Measurements from ENCODE around the gene NEUROG1. TPM values are rescaled to one million over a fixed set of nuclear protein-coding genes. Genes with fewer than 3 reads are reported as not detected.

NEUROG1 gene
- total RNA-seq, 2 experiments from 2014 or later: not detected

DNA sequence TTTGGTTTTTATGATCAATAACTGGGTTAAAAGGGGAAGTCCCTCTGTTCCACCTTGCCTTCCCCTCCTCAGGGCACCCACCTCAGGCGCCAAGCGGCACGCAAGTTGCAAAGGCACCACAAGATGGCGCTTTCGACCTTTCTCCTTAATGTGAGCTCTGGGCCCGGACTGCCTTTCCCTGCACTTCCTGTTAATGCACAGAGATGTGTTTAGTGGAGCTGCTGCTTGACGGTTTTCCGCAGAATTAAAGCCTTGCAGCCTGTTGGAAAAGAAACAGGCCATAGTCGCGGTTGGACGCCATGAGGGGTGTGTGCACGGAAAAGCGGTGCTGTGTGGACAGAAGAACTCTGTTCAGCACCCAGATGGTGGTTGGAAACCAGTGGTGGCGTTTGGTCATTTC is 25.1 kb upstream of the NEUROG1 start:
- Histone ChIP-seq H3K4me3 (ENCODE audit: low read length) (no peak overlapping the region), H3K9me3 (ENCODE audit: control insufficient read depth in 1 of 2, insufficient read depth in 1 of 2, low read length in 2 of 2) (no peaks in the 10 kb centered on the region), H3K27ac (ENCODE audit: low read depth in 1 of 2, low read length in 2 of 2) (no peak overlapping the region), H3K36me3 (ENCODE audit: insufficient read depth, low read length) (no peaks in the 10 kb centered on the region), H3K4me1 (ENCODE audit: insufficient read depth, low read length) (peaks cover 7% of the 10 kb centered on the region), H3K27me3 (ENCODE audit: control insufficient read depth in 1 of 2, insufficient read depth in 2 of 2, low read length in 2 of 2) (peaks cover 10 to 15% of the 10 kb centered on the region in 2 experiments)
- no peak overlapping the region for H3K4me3 Mint-ChIP-seq
- ATAC-seq (ENCODE audit: poor library complexity): peak; percentile 68
- H3K4me1 Mint-ChIP-seq (ENCODE audit: low read depth): peaks cover 6% of the 10 kb centered on the region
- POLR2A ChIA-PET: no interaction called here
- no peak overlapping the region for H3K27ac Mint-ChIP-seq
- intact Hi-C loops (cut with DNase I, micrococcal nuclease): no loop called here
- peaks cover 52% of the 10 kb centered on the region for H3K27me3 Mint-ChIP-seq
- DNase-seq: peak; percentile 12 to 76 (median 40)
- no peaks in the 10 kb centered on the region for H3K9me3 Mint-ChIP-seq
- no peaks in the 10 kb centered on the region for H3K36me3 Mint-ChIP-seq (ENCODE audit: low read depth)
- CTCF ChIA-PET: interaction anchor here (0.8 kb wide), 1 partner anchor 12 kb away, joined by 3 read pairs; no protein-coding TSS in a partner anchor
- TF ChIP-seq CTCF (IDR thresholded peaks at IDR 0.05): peak; percentile 49

- Histone ChIP-seq H3K27ac (ENCODE audit: low read depth in 1 of 2, low read length in 2 of 2) (no peak overlapping the region), H3K9me3 (ENCODE audit: control insufficient read depth in 1 of 2, insufficient read depth in 1 of 2, low read length in 2 of 2) (no peaks in the 10 kb centered on the region), H3K36me3 (ENCODE audit: insufficient read depth, low read length) (no peaks in the 10 kb centered on the region), H3K4me1 (ENCODE audit: insufficient read depth, low read length) (peaks cover 5% of the 10 kb centered on the region), H3K27me3 (ENCODE audit: control insufficient read depth in 1 of 2, insufficient read depth in 2 of 2, low read length in 2 of 2) (peaks cover 12 to 25% of the 10 kb centered on the region in 2 experiments), H3K4me3 (ENCODE audit: low read length) (no peak overlapping the region)
- H3K27ac Mint-ChIP-seq: no peak overlapping the region
- H3K4me3 Mint-ChIP-seq: no peak overlapping the region
- H3K36me3 Mint-ChIP-seq (ENCODE audit: low read depth): no peaks in the 10 kb centered on the region
- H3K9me3 Mint-ChIP-seq: no peaks in the 10 kb centered on the region
- no peak for TF ChIP-seq CTCF (IDR thresholded peaks at IDR 0.05)
- DNase-seq: no peak
- peaks cover 60% of the 10 kb centered on the region for H3K27me3 Mint-ChIP-seq
- peaks cover 6% of the 10 kb centered on the region for H3K4me1 Mint-ChIP-seq (ENCODE audit: low read depth)
- ChIA-PET POLR2A (no interaction called here), CTCF (no interaction called here)
- intact Hi-C loops (cut with DNase I, micrococcal nuclease): no loop called here
- ATAC-seq (ENCODE audit: poor library complexity): no peak
Measured at GRCh38 chr5:135559354-135559753, 23.6 kb upstream of the NEUROG1 start.

DNA sequence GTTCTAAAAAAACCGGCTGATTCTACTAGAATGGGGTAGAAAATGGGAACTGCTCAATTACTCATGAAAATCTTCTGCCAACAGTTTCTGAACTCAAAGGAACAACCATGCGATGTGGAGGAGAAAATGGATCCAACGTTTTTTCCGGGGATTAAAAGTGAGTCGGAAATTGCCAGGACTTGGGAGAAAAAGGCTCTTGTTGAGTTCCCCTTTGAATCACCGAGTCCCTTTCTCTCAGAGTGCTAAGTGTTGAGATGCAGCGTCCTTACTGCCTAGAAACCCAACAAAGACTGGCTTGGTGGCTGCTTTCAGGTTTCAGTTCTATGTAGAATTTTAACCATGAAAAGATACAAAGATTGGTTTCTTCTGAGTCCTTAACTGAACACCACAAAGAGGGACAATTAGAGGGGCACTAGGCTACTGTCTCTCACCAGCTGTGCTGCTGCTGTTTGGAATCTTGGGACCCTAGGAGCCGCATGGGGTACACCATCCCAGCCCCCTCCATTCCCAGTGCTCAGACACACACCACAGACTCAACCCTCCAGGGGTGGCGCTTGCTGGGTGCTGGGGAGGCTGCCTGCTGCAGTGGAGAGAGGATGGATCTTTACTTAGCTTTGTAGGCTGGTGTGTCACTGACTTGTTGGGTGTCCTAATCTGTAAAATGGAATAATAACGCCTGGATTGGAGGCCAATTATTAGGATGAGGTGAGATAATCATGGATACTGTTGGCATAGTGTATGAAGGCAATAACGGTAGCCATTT is 21.5 kb upstream of the NEUROG1 start:
- no peak for TF ChIP-seq CTCF (IDR thresholded peaks at IDR 0.05)
- DNase-seq (no peak), ATAC-seq (ENCODE audit: poor library complexity) (no peak)
- H3K9me3 ChIP-seq (ENCODE audit: control insufficient read depth in 1 of 2, insufficient read depth in 1 of 2, low read length in 2 of 2): no peaks in the 10 kb centered on the region
- Mint-ChIP-seq H3K27ac (no peak overlapping the region), H3K4me1 (ENCODE audit: low read depth) (peaks cover 6% of the 10 kb centered on the region), H3K9me3 (no peaks in the 10 kb centered on the region), H3K4me3 (no peak overlapping the region), H3K36me3 (ENCODE audit: low read depth) (no peaks in the 10 kb centered on the region), H3K27me3 (peaks cover 72% of the 10 kb centered on the region)
- POLR2A ChIA-PET: no interaction called here
- CTCF ChIA-PET: no interaction called here
- H3K4me3 ChIP-seq (ENCODE audit: low read length): no peak overlapping the region
- H3K36me3 ChIP-seq (ENCODE audit: insufficient read depth, low read length): no peaks in the 10 kb centered on the region
- H3K4me1 ChIP-seq (ENCODE audit: insufficient read depth, low read length): peaks cover 5% of the 10 kb centered on the region
- intact Hi-C loops (cut with DNase I, micrococcal nuclease): no loop called here
- peaks cover 12 to 32% of the 10 kb centered on the region in 2 experiments for H3K27me3 ChIP-seq (ENCODE audit: control insufficient read depth in 1 of 2, insufficient read depth in 2 of 2, low read length in 2 of 2)
- H3K27ac ChIP-seq (ENCODE audit: low read depth in 1 of 2, low read length in 2 of 2): no peak overlapping the region
